Measurements from ENCODE around the gene PSEN2.

PSEN2 gene

GRCh38 chr1:226934483-226935237, 64.2 kb downstream of the PSEN2 start:
- no peak for TF ChIP-seq CTCF (IDR thresholded peaks at IDR 0.05; ENCODE audit: low read depth, low read length)
- no peaks in the 10 kb centered on the region for H3K27me3 ChIP-seq (ENCODE audit: insufficient read depth, low read depth, severe bottlenecking)
- DNase-seq, result no peak

GRCh38 chr1:226937940-226938725, 67.7 kb downstream of the PSEN2 start:
- H3K36me3 ChIP-seq, result no peaks in the 10 kb centered on the region
- H3K27ac ChIP-seq, result no peak overlapping the region
- TF ChIP-seq CTCF (IDR thresholded peaks at IDR 0.05; ENCODE audit: low read depth, low read length), result no peak
- H3K4me3 ChIP-seq (ENCODE audit: low read depth, low read length), result no peak overlapping the region
- H3K9me3 ChIP-seq (ENCODE audit: severe bottlenecking), result no peaks in the 10 kb centered on the region
- no peak for DNase-seq
- H3K27me3 ChIP-seq (ENCODE audit: insufficient read depth, low read depth, severe bottlenecking), result no peaks in the 10 kb centered on the region

More at GRCh38 chr1:226934483-226935237, 64.2 kb downstream of the PSEN2 start:
- H3K27ac ChIP-seq, result no peak overlapping the region
- H3K36me3 ChIP-seq, result no peaks in the 10 kb centered on the region
- H3K9me3 ChIP-seq (ENCODE audit: severe bottlenecking), result no peaks in the 10 kb centered on the region
- no peak overlapping the region for H3K4me3 ChIP-seq (ENCODE audit: low read depth, low read length)

- H3K27ac ChIP-seq, result peak overlapping the region; percentile 92
- H3K9me3 ChIP-seq (ENCODE audit: severe bottlenecking), result no peaks in the 10 kb centered on the region
- no peak for TF ChIP-seq CTCF (IDR thresholded peaks at IDR 0.05; ENCODE audit: low read depth, low read length)
- H3K4me3 ChIP-seq (ENCODE audit: low read depth, low read length), result peak overlapping the region; percentile 66
- no peaks in the 10 kb centered on the region for H3K36me3 ChIP-seq
- no peak for DNase-seq
- no peaks in the 10 kb centered on the region for H3K27me3 ChIP-seq (ENCODE audit: insufficient read depth, low read depth, severe bottlenecking)
Measured at GRCh38 chr1:226938903-226939437, 68.6 kb downstream of the PSEN2 start.

GRCh38 chr1:226939438-226940028, 69.1 kb downstream of the PSEN2 start:
- H3K27me3 ChIP-seq (ENCODE audit: insufficient read depth, low read depth, severe bottlenecking), result no peaks in the 10 kb centered on the region
- no peaks in the 10 kb centered on the region for H3K36me3 ChIP-seq
- peak overlapping the region; percentile 92 for H3K27ac ChIP-seq
- no peaks in the 10 kb centered on the region for H3K9me3 ChIP-seq (ENCODE audit: severe bottlenecking)
- peak overlapping the region; percentile 66 for H3K4me3 ChIP-seq (ENCODE audit: low read depth, low read length)
- TF ChIP-seq CTCF (IDR thresholded peaks at IDR 0.05; ENCODE audit: low read depth, low read length), result no peak
- DNase-seq, result peak; percentile 20

GRCh38 chr1:226940029-226940805, 69.8 kb downstream of the PSEN2 start, which contains the start of gene COQ8A:
COQ8A (plus strand) TSS chr1:226940294; CDS start chr1:226961386, 21,092 bp downstream.
- H3K27ac ChIP-seq, result peak within 1 kb of the TSS; percentile 92
- no peaks in the 10 kb centered on the region for H3K36me3 ChIP-seq
- no peaks in the 10 kb centered on the region for H3K27me3 ChIP-seq (ENCODE audit: insufficient read depth, low read depth, severe bottlenecking)
- peak within 1 kb of the TSS; percentile 66 for H3K4me3 ChIP-seq (ENCODE audit: low read depth, low read length)
- H3K9me3 ChIP-seq (ENCODE audit: severe bottlenecking), result no peaks in the 10 kb centered on the region
- TF ChIP-seq CTCF (IDR thresholded peaks at IDR 0.05; ENCODE audit: low read depth, low read length), result no peak
- DNase-seq, result peak; percentile 94
